Adipocyte (in vitro differentiated cells): Measurements from ENCODE around the gene LRRC8E.
"Not testable (repeated sequence)": the region's sequence is repeated elsewhere in the genome, so short reads cannot be mapped to it uniquely, and the experiment has no call there.

Source experiments
- DNase-seq: peaks from one replicate; pipeline ENCODE4 v3.0.0-alpha.2; 2015; ENCODE audit warnings: low read depth
- H3K27me3 ChIP-seq: replicated peaks from 2 replicates; pipeline ENCODE4 v1.7.0; 2013; ENCODE audit warnings: mild to moderate bottlenecking, low read length, moderate library complexity; ENCODE audit not compliant: control insufficient read depth, insufficient read depth
- H3K36me3 ChIP-seq: 2 replicates; pipeline ENCODE4 v1.7.0; 2013; ENCODE audit warnings: low read length, mild to moderate bottlenecking, moderate library complexity; ENCODE audit not compliant: control insufficient read depth, insufficient read depth, severe bottlenecking
- H3K4me1 ChIP-seq: 2 replicates; pipeline ENCODE4 v1.7.0; 2013; ENCODE audit warnings: mild to moderate bottlenecking, low read length, moderate library complexity; ENCODE audit not compliant: control insufficient read depth, insufficient read depth
- H3K4me3 ChIP-seq: 2 replicates; pipeline ENCODE4 v1.7.0; 2013; ENCODE audit warnings: mild to moderate bottlenecking, low read length, moderate library complexity
- H3K9ac ChIP-seq: 2 replicates; pipeline ENCODE4 v1.7.0; 2013; ENCODE audit warnings: mild to moderate bottlenecking, low read length, moderate library complexity
- H3K9me3 ChIP-seq: 2 replicates; pipeline ENCODE4 v1.7.0; 2013; ENCODE audit warnings: mild to moderate bottlenecking, low read length, moderate library complexity; ENCODE audit not compliant: control insufficient read depth

LRRC8E gene

DNA sequence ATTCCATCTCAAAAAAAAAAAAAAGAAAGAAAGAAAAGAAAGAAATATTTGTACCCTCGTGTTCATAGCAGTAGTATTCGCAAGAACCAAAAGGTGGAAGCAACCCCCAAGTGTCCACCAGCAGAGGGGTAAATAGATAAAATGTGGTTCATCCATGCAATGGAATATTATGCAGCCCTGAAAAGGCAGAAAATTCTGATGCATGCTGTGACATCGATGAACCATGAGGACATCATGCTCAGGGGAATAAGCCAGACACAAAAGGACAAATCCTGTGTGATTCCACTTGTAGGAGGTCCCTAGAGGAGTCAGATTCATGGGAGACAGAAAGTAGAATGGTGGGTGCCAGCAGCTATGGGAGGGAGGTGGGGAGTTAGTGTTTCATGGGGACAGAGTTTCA is 6.4 kb upstream of the LRRC8E start:
- H3K9ac ChIP-seq, result no peak overlapping the region
- peaks cover 6% of the 10 kb centered on the region for H3K27me3 ChIP-seq
- H3K9me3 ChIP-seq, result no peaks in the 10 kb centered on the region
- no peaks in the 10 kb centered on the region for H3K4me1 ChIP-seq
- no peak for DNase-seq
- no peak overlapping the region for H3K4me3 ChIP-seq
- no peaks in the 10 kb centered on the region for H3K36me3 ChIP-seq

DNA sequence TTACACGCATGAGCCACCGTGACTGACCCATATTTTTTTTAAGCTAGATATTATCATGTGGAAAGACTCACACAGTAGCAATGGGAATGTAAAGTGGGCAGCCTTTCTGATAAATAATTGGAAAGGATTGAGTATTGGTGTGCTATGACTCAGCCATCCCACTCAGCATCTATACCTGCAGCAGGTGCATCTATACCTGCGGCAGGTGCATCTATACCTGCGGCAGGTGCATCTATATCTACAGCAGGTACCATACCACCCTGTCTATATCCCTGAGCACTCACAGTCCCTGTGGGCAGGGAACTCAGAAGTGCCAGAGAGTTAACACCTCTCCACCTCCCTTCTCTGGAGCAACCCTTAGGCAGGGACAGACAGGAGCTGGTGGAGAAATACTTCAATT is 5.2 kb upstream of the LRRC8E start:
- H3K36me3 ChIP-seq, result no peaks in the 10 kb centered on the region
- no peak overlapping the region for H3K4me3 ChIP-seq
- H3K4me1 ChIP-seq, result no peaks in the 10 kb centered on the region
- no peak overlapping the region for H3K9ac ChIP-seq
- no peak for DNase-seq
- H3K27me3 ChIP-seq, result peaks cover 6% of the 10 kb centered on the region
- H3K9me3 ChIP-seq, result no peaks in the 10 kb centered on the region

DNA sequence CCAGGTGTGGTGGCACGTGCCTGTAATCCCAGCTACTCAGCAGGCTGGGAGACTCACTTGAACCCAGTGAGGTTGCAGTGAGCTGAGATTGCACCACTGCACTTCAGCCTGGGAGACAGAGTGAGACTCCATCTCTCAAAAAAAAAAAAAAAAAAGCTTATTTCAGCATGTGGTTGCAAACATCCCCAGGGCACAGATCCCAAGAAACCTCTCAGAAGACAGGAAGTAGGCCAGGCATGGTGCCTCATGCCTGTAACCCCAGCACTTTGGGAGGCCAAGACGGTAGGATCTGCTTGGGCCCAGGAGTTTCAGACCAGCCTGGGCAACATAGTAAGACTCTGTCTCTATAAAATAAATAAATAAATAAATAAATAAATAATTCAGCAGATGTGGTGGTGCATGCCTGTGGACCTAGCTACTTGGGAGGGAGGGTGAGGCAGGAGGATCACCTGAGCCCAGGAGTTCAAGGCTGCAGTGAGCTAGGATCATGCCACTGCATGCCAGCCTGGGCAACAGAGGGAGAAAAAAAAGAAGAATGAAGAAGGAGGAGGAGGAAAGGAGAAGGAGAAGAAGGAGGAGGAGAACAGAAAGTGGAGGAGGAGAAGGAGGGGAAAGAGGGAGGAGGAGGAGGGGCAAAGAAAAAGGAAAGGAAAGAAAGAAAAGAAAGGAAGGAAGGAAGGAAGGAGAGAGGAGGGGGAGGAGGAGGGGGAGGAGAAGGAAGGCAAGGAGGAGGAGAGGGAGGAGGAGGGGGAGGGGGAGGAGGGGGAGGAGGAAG is 4.3 kb upstream of the LRRC8E start:
- Histone ChIP-seq H3K9ac (no peak overlapping the region), H3K9me3 (no peaks in the 10 kb centered on the region), H3K27me3 (peaks cover 6% of the 10 kb centered on the region), H3K4me1 (no peaks in the 10 kb centered on the region), H3K4me3 (no peak overlapping the region), H3K36me3 (no peaks in the 10 kb centered on the region)
- DNase-seq, result no peak

DNA sequence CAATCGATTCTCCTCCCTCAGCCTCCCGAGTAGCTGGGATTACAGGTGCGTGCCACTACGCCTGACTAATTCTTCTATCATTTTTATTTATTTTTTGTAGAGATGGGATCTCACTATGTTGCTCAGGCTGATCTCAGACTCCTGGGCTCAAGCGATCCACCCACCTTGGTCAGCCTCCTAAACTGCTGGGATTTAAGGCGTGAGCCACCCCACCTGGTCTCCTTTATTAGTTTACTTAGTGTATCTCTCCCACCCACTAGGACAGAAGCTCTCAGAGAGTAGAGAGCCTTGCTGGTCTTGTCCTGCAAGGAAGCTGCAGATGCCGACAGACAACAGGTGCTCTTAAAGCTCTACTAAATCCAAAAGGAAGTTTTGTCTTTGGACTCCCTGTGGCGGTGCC is 2.5 kb upstream of the LRRC8E start:
- Histone ChIP-seq H3K36me3 (no peaks in the 10 kb centered on the region), H3K4me3 (no peak overlapping the region), H3K9ac (no peak overlapping the region), H3K4me1 (no peaks in the 10 kb centered on the region), H3K27me3 (peaks cover 6% of the 10 kb centered on the region), H3K9me3 (no peaks in the 10 kb centered on the region)
- DNase-seq, result no peak

DNA sequence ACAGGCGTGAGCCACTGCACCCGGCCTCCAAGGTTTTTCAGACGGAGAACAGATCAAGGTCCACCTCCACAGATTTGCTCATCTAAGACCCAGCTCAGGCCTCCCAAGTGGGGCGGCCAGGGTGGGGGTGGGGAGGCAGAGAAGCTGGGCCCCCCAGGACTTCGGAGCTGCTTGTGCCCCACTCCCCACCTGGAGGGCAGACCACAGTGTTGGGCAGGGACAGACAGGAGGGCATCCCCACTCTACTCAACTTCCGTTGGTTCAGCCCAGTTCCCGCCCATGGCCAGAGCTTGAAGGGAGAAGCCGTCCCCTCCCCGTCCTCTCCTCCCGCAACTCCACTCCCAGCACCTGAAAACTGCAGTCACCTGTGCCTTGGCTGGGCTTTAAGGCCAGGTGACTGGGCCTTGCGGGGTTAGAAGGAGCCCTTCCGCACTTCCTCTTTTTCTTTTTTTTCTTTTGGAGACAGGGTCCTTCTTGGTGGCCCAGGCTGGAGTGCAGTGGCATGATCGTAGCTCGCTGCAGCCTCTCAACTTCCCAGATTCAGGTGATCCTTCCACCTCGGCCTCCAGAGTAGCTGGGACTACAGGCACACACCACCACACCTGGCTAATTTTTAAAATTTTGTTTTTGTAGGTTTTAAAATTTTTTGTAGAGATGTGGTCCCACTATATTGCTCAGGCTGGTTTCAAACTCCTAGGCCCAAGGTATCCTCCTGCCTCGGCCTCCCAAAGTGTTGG is 734 bp upstream of the LRRC8E start:
- peak overlapping the region; percentile 79 for H3K4me3 ChIP-seq
- no peaks in the 10 kb centered on the region for H3K4me1 ChIP-seq
- H3K9ac ChIP-seq, result peak overlapping the region; percentile 14
- DNase-seq, result no peak
- no peaks in the 10 kb centered on the region for H3K9me3 ChIP-seq
- no peaks in the 10 kb centered on the region for H3K27me3 ChIP-seq
- H3K36me3 ChIP-seq, result no peaks in the 10 kb centered on the region

DNA sequence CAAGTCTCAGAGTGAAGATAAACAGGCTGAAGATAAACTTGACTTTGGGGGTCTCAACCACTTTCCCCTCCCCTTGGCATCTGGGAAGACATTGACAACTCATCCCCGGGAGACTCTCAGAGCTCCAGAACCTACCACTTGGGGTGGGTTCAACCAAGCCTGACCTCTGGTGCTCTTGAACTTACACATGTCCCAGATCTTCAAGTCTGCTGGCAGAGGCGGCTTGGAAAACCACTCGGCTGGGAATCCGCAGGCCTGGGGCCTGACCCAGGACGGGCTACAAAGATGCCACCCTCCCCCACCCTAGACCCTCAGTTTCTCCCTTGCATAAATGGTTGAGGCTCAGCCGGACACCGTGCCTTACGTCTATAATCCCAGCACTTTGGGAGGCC is 512 bp downstream of the LRRC8E start:
- H3K9me3 ChIP-seq, result no peaks in the 10 kb centered on the region
- H3K9ac ChIP-seq, result peak overlapping the region; percentile 89
- no peaks in the 10 kb centered on the region for H3K27me3 ChIP-seq
- DNase-seq, result no peak
- H3K4me3 ChIP-seq, result peak overlapping the region; percentile 79
- H3K36me3 ChIP-seq, result no peaks in the 10 kb centered on the region
- no peaks in the 10 kb centered on the region for H3K4me1 ChIP-seq

DNA sequence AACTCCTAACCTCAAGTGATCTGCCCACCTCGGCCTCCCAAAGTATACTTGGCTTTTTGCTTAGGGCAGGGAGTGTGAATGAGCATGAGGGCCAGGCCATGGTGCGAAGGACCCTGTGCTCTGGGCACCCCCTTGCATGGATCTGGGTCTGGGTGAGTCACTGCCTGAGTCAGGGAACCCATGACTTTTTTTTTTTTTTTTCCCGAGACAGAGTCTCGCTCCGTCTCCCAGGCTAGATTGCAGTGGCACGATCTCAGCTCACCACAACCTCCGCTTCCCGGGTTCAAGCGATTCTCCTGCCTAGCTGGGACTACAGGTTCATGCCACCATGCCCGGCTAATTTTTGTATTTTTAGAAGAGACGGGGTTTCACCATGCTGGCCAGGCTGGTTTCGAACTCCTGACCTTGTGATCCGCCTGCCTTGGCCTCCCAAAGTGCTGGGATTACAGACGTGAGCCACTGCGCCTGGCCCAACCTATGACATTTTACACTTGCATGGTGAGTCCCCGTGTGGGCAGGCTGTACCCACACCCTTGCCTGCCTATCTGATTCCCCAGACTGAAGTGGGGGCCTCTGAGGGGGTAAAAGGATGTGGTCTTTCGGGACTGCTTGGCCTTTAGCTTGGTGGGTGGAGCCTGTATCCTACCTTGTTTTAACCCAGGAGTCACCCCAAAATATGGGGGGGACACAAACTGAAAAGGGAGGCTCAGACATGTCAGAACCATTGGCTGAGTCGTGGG is 5.2 kb downstream of the LRRC8E start:
- not testable (repeated sequence) for H3K9ac ChIP-seq, DNase-seq, H3K4me3 ChIP-seq, H3K4me1 ChIP-seq, H3K27me3 ChIP-seq, H3K9me3 ChIP-seq, H3K36me3 ChIP-seq

DNA sequence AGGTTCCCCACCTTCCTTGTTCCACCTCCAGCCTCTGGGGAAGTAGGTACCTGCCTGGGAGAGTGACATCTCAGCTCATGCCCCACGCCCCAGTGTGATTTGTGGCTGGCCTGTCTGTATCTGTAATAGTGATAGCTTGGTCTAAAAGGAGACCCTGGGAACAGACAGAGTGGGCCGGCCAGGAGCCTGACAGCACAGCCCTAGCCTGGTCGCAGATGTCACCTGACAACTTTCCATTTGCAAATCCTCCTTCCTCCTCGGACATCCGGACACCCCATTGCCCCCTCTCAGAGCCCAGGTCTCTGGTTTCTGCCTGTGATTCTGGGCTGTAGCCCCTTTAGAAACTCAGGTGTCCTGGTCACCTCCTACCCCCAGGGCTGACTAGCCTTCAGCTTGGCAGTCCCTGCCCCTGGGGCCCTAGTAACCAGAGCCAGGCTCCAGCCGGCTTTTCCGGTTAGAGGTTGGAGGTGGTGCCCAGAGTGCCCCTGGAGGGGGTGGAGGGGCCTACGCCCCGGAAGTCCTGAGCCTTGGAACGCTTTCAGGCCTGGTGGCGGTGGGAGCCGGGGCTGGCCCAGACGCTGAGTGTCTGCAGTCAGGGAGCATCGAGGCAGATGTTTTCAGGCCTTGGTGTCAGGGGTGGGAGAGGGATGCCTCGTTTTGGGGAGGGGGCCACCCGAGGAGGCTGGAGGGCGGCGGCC is 6.5 kb downstream of the LRRC8E start:
- Histone ChIP-seq H3K4me1 (peaks cover 4% of the 10 kb centered on the region), H3K4me3 (no peak overlapping the region), H3K27me3 (no peaks in the 10 kb centered on the region), H3K36me3 (peaks cover 13% of the 10 kb centered on the region), H3K9ac (no peak overlapping the region), H3K9me3 (no peaks in the 10 kb centered on the region)
- DNase-seq, result no peak

DNA sequence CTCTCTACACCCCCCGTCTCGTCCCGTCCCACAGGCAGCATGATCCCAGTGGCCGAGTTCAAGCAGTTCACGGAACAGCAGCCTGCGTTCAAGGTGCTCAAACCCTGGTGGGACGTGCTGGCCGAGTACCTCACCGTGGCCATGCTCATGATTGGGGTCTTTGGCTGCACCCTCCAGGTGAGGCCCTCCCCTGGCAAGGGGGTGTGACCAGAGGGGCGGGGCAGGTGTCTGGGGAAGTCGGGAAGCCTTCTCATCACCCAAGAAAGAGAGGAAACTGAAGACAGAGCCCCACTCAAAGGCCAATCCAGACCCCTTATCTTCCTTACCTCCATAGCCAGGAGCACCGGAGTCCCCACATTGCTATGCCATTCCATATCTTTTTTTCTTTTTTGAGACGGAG is 7.3 kb downstream of the LRRC8E start:
- Histone ChIP-seq H3K9ac (no peak overlapping the region), H3K27me3 (no peaks in the 10 kb centered on the region), H3K4me3 (no peak overlapping the region), H3K4me1 (peaks cover 4% of the 10 kb centered on the region), H3K9me3 (no peaks in the 10 kb centered on the region), H3K36me3 (peaks cover 14% of the 10 kb centered on the region)
- no peak for DNase-seq

DNA sequence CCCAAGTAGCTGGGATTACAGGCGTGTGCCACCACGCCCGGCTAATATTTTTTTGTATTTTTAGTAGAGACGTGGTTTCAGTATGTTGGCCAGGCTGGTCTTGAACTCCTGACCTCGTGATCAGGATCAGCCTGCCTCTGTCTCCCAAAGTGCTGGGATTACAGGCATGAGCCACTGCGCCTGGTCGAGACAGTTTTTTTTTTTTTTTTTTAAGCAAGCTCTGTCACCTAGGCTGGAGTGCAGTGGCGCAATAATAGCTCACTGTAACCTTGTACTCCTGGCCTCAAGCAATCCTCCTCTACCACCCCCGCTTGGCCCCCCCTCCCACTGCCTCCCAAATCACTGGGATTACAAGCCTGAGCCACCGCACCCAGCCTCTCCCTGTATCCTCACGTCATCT is 9.0 kb downstream of the LRRC8E start:
- no peaks in the 10 kb centered on the region for H3K27me3 ChIP-seq
- H3K4me3 ChIP-seq, result no peak overlapping the region
- H3K9ac ChIP-seq, result no peak overlapping the region
- peaks cover 14% of the 10 kb centered on the region for H3K36me3 ChIP-seq
- DNase-seq, result no peak
- peaks cover 6% of the 10 kb centered on the region for H3K4me1 ChIP-seq
- no peaks in the 10 kb centered on the region for H3K9me3 ChIP-seq

DNA sequence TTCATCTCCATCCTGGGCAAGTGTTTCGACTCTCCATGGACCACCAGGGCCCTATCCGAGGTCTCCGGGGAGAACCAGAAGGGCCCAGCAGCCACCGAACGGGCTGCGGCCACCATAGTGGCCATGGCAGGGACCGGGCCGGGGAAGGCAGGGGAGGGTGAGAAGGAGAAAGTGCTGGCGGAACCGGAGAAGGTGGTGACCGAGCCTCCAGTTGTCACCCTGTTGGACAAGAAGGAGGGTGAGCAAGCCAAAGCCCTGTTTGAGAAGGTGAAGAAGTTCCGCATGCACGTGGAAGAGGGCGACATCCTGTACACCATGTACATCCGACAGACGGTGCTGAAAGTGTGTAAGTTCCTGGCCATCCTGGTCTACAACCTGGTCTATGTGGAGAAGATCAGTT is 10.7 kb downstream of the LRRC8E start:
- peaks cover 14% of the 10 kb centered on the region for H3K36me3 ChIP-seq
- H3K9ac ChIP-seq, result no peak overlapping the region
- H3K9me3 ChIP-seq, result no peaks in the 10 kb centered on the region
- H3K4me3 ChIP-seq, result no peak overlapping the region
- H3K4me1 ChIP-seq, result peaks cover 16% of the 10 kb centered on the region
- H3K27me3 ChIP-seq, result no peaks in the 10 kb centered on the region
- no peak for DNase-seq
